Measurements from ENCODE around the gene SYT6. TPM values are rescaled to one million over a fixed set of nuclear protein-coding genes. Genes with fewer than 3 reads are reported as not detected.

SYT6 gene
- total and polyA plus RNA-seq, 2 of the 13 experiments (the other 11 are each of a cell fraction or from before 2014, with no cell fraction given), result not detected

DNA sequence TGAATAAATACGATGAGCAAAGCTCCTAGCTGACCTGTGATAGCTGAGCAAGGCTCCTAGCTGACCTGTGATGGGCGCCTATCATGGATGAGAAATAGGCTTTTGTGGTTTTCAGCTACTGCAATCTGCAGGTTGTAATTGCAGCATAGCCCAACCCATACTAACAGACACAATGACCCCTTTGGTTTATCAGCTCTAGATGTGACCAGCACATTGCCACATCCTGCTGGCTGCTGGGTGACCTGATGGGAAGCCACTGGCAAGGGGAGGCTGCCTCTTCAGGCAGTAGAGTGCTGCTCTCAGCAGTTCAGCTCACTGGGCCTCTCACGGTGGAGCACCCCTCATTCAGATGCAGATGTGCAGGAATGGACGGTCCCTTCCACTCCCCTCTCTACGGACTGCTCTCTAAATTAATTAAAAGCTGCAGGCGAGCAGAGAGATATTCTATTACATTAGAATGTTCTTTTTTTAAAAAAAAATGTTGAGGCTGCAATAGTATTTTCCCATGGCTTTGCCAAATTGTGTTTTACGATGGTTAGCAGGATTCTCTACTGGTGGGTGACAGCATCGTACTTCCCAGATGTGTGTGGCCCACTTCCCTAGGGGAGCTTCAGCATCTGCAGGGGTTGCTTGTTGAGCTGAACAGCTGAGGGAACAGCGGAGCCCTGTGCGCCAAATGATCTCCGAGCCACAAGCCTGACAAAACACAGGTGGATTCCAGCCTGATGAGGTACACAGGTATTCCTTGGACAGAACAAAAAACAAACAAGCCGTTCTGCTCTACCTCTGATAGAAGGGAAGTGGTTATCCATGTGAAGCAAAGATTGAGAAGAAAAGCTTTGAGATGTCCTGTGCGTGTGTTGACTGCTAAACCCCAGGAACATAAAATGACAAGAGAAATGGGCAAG lies 65.0 kb downstream of the SYT6 start:
- intact Hi-C loops (cut with micrococcal nuclease; ENCODE audit: unreplicated experiment), result no loop called here
- ChIA-PET POLR2A (no interaction called here), CTCF (ENCODE audit: low intra/inter-chr PET ratio, low total read pairs) (no interaction called here)
- H2AFZ ChIP-seq (ENCODE audit: low read length), result no peak overlapping the region
- WGBS (ENCODE audit: low lambda C conversion rate), result 35% methylated on average over 12 of the region's 13 CpGs
- H3K27ac ChIP-seq (ENCODE audit: extremely low read length, insufficient read depth, low read length), result no peak overlapping the region
- H3K4me2 ChIP-seq (ENCODE audit: low read depth, low read length), result no peak overlapping the region
- FAIRE-seq (no peak), ATAC-seq (no peak), DNase-seq (ENCODE audit: low spot score) (no peak)
- no TSS peak for BruUV-seq (replicated peaks)
- no peaks in the 10 kb centered on the region for H3K36me3 ChIP-seq (replicated peaks in 1 of 2; ENCODE audit: control insufficient read depth in 1 of 2, insufficient read depth in 2 of 2, low read length in 2 of 2)
- in situ Hi-C loops (cut with HindIII; ENCODE audit: extremely low pct_ligation_motif_present, low pct_unique_long_range_greater_than_20kb), result no loop called here
- no peak overlapping the region for H3K4me3 ChIP-seq (replicated peaks in 1 of 3; ENCODE audit: insufficient read depth in 1 of 3, low read depth in 2 of 3, low read length in 3 of 3)
- H3K79me2 ChIP-seq (ENCODE audit: insufficient read depth, low read length), result no peaks in the 10 kb centered on the region
- TF ChIP-seq TEAD3 (CRISPR knock-in tag; optimal IDR thresholded peaks at IDR 0.05; ENCODE audit: borderline replicate concordance) (no peak), KLF6 (CRISPR knock-in tag; IDR thresholded peaks at IDR 0.05) (no peak), IRF2 (CRISPR knock-in tag; IDR thresholded peaks at IDR 0.05) (no peak), HOXA7 (CRISPR knock-in tag; IDR thresholded peaks at IDR 0.05) (no peak)
- TF ChIP-seq, protein P1, sequence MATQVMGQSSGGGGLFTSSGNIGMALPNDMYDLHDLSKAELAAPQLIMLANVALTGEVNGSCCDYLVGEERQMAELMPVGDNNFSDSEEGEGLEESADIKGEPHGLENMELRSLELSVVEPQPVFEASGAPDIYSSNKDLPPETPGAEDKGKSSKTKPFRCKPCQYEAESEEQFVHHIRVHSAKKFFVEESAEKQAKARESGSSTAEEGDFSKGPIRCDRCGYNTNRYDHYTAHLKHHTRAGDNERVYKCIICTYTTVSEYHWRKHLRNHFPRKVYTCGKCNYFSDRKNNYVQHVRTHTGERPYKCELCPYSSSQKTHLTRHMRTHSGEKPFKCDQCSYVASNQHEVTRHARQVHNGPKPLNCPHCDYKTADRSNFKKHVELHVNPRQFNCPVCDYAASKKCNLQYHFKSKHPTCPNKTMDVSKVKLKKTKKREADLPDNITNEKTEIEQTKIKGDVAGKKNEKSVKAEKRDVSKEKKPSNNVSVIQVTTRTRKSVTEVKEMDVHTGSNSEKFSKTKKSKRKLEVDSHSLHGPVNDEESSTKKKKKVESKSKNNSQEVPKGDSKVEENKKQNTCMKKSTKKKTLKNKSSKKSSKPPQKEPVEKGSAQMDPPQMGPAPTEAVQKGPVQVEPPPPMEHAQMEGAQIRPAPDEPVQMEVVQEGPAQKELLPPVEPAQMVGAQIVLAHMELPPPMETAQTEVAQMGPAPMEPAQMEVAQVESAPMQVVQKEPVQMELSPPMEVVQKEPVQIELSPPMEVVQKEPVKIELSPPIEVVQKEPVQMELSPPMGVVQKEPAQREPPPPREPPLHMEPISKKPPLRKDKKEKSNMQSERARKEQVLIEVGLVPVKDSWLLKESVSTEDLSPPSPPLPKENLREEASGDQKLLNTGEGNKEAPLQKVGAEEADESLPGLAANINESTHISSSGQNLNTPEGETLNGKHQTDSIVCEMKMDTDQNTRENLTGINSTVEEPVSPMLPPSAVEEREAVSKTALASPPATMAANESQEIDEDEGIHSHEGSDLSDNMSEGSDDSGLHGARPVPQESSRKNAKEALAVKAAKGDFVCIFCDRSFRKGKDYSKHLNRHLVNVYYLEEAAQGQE (IDR thresholded peaks at IDR 0.05; ENCODE audit: borderline replicate concordance in 1 of 2, low read depth in 1 of 2, low read length in 2 of 2), result no peak
- TF ChIP-seq, protein P2, sequence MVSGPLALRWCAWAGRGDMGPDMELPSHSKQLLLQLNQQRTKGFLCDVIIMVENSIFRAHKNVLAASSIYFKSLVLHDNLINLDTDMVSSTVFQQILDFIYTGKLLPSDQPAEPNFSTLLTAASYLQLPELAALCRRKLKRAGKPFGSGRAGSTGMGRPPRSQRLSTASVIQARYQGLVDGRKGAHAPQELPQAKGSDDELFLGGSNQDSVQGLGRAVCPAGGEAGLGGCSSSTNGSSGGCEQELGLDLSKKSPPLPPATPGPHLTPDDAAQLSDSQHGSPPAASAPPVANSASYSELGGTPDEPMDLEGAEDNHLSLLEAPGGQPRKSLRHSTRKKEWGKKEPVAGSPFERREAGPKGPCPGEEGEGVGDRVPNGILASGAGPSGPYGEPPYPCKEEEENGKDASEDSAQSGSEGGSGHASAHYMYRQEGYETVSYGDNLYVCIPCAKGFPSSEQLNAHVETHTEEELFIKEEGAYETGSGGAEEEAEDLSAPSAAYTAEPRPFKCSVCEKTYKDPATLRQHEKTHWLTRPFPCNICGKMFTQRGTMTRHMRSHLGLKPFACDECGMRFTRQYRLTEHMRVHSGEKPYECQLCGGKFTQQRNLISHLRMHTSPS (CRISPR knock-in tag; IDR thresholded peaks at IDR 0.05; ENCODE audit: low read depth), result no peak
- H3K9ac ChIP-seq (ENCODE audit: insufficient read depth, low read depth, low read length), result no peak overlapping the region
- no peaks in the 10 kb centered on the region for H4K20me1 ChIP-seq (ENCODE audit: insufficient read depth, low read length)
- no peaks in the 10 kb centered on the region for H3K9me3 ChIP-seq (ENCODE audit: low read length)
- H3K27me3 ChIP-seq (ENCODE audit: control insufficient read depth in 1 of 2, insufficient read depth in 2 of 2, low read length in 2 of 2), result peaks cover 0 to 16% of the 10 kb centered on the region in 2 experiments; a peak in 2 of 5 replicates
- no peaks in the 10 kb centered on the region for H3K4me1 ChIP-seq (ENCODE audit: insufficient read depth, low read length)

All from HepG2 (cell line).